GM08714 (cell line): ENCODE results near the gene DBH.

ENCODE experiments used
- H3K4me3 ChIP-seq: fragments of 200-500 bp; sonication (Bioruptor generic); 2 replicates; pipeline ENCODE4 v1.5.1; 2014; ENCODE audit warnings: mild to moderate bottlenecking, low read length, inconsistent platforms
- ZNF274 ChIP-seq: IDR thresholded peaks from 2 replicates; pipeline ENCODE4 v1.6.1; 2012; ENCODE audit warnings: mild to moderate bottlenecking, low read depth, low read length

DBH gene

GRCh38 chr9:133654736-133655657, 18.8 kb downstream of the DBH start:
- H3K4me3 ChIP-seq = no peak overlapping the region
- TF ChIP-seq ZNF274 = no peak

GRCh38 chr9:133655701-133656100, 19.5 kb downstream of the DBH start:
- no peak for TF ChIP-seq ZNF274
- H3K4me3 ChIP-seq = no peak overlapping the region

GRCh38 chr9:133656211-133657119, 20.3 kb downstream of the DBH start:
- no peak for TF ChIP-seq ZNF274
- H3K4me3 ChIP-seq = no peak overlapping the region

- no peak overlapping the region for H3K4me3 ChIP-seq
- TF ChIP-seq ZNF274 = no peak
Measured at GRCh38 chr9:133657120-133657661, 21.0 kb downstream of the DBH start.

- TF ChIP-seq ZNF274 = no peak
- H3K4me3 ChIP-seq = no peak overlapping the region
Measured at GRCh38 chr9:133658442-133659431, 22.6 kb downstream of the DBH start.

- TF ChIP-seq ZNF274 = no peak
- H3K4me3 ChIP-seq = no peak overlapping the region
Measured at GRCh38 chr9:133659516-133659915, 23.4 kb downstream of the DBH start.

GRCh38 chr9:133661846-133662540, 25.8 kb downstream of the DBH start:
- H3K4me3 ChIP-seq = no peak overlapping the region
- no peak for TF ChIP-seq ZNF274

GRCh38 chr9:133664173-133665050, 28.2 kb downstream of the DBH start:
- no peak for TF ChIP-seq ZNF274
- no peak overlapping the region for H3K4me3 ChIP-seq

GRCh38 chr9:133665096-133665495, 28.9 kb downstream of the DBH start:
- no peak for TF ChIP-seq ZNF274
- H3K4me3 ChIP-seq = no peak overlapping the region

- H3K4me3 ChIP-seq = no peak overlapping the region
- no peak for TF ChIP-seq ZNF274
Measured at GRCh38 chr9:133665535-133665934, 29.4 kb downstream of the DBH start.

GRCh38 chr9:133666387-133666786, 30.2 kb downstream of the DBH start:
- TF ChIP-seq ZNF274 = no peak
- H3K4me3 ChIP-seq = no peak overlapping the region

- no peak for TF ChIP-seq ZNF274
- H3K4me3 ChIP-seq = no peak overlapping the region
Measured at GRCh38 chr9:133666845-133667244, 30.7 kb downstream of the DBH start.
